K562 (cell line): ENCODE results near the gene PDCD1. TPM values are rescaled to one million over a fixed set of nuclear protein-coding genes. Genes with fewer than 3 reads are reported as not detected.

ENCODE experiments used
- ATAC-seq: fragments of 200-7000 bp; cut with Tn5 transposase; 3 replicates; pipeline ENCODE4 v1.9.1; 2020; ENCODE audit warnings: moderate library complexity
- BruUV-seq: library from RNA; stranded (reverse); fragments of 400-500 nt; replicated peaks from 2 replicates; lab custom pipeline; 2021; lab: Mats Ljungman, UMichigan
- CTCF ChIA-PET: fragments of 300-600 bp; formaldehyde crosslinking; extraction: SDS; loops from one replicate; lab custom pipeline; 2021; ENCODE audit warnings: low intra/inter-chr PET ratio; lab: Yijun Ruan, JAX
- POLR2A ChIA-PET: fragments of 300-600, 350-650 bp; sonication (Branson Sonifier 250); formaldehyde crosslinking; extraction: SDS; loops from one replicate; lab custom pipeline; 2021; ENCODE audit warnings: antibody characterized with exemption, inconsistent platforms; lab: Yijun Ruan, JAX
- DNase-seq, 4 experiments: peaks; one replicate each; pipeline versions ENCODE4 v3.0.0 to v3.0.0-alpha.2; 2011 to 2018; ENCODE audit warnings: low spot score in 3 of 4, mixed read lengths in 3 of 4; ENCODE audit errors: extremely low read depth in 1 of 4
- FAIRE-seq: peaks from 2 replicates; lab custom pipeline; 2011; peaks lifted over from hg19 to GRCh38; lab: Jason Lieb, UNC
- H2AFZ ChIP-seq: 2 replicates; pipeline ENCODE4 v1.6.0; 2011; ENCODE audit warnings: low read depth, low read length, control low read depth, inconsistent platforms
- H3K27ac ChIP-seq: fragments of 200-600 bp; 3 replicates; pipeline ENCODE4 v1.8.0; 2011; ENCODE audit warnings: low read depth, mild to moderate bottlenecking, control low read depth, inconsistent platforms, low read length, moderate library complexity, mixed read lengths; ENCODE audit errors: extremely low read depth
- H3K27me3 ChIP-seq, 2 experiments: fragments of 300-600 bp in 1 of 2; 2 replicates in 1 of 2; 3 replicates in 1 of 2; pipeline versions ENCODE4 v1.6.0 to v1.8.0; 2011; ENCODE audit warnings: inconsistent platforms in 2 of 2, low read length in 2 of 2, mild to moderate bottlenecking in 1 of 2, mixed read lengths in 1 of 2, moderate library complexity in 1 of 2; ENCODE audit not compliant: control insufficient read depth in 2 of 2, insufficient read depth in 2 of 2
- H3K36me3 ChIP-seq: fragments of 300-600 bp; 3 replicates; pipeline ENCODE4 v1.8.0; 2011; ENCODE audit warnings: mild to moderate bottlenecking, low read length, inconsistent platforms; ENCODE audit not compliant: control insufficient read depth, insufficient read depth
- H3K4me1 ChIP-seq, 2 experiments: fragments of 200-600 bp in 1 of 2; replicated peaks in 1 of 2; 2 replicates in 1 of 2; 3 replicates in 1 of 2; pipeline versions ENCODE4 v1.5.1 to v1.8.0; 2011; ENCODE audit warnings: inconsistent platforms in 2 of 2, low read length in 2 of 2, mild to moderate bottlenecking in 1 of 2, mixed read lengths in 1 of 2, moderate library complexity in 1 of 2; ENCODE audit not compliant: control insufficient read depth in 2 of 2, insufficient read depth in 2 of 2
- H3K4me2 ChIP-seq: 2 replicates; pipeline ENCODE4 v1.6.1; 2011; ENCODE audit warnings: low read length, control low read depth, inconsistent platforms, mixed read lengths; ENCODE audit not compliant: insufficient read depth
- H3K4me3 ChIP-seq: fragments of 200-600 bp; sonication (generic), shearing (Covaris generic); 2 replicates; pipeline ENCODE4 v1.5.1; 2016; ENCODE audit warnings: control low read depth, inconsistent platforms
- H3K79me2 ChIP-seq: fragments of 200-600 bp; 3 replicates; pipeline ENCODE4 v1.8.0; 2011; ENCODE audit warnings: low read length, inconsistent platforms; ENCODE audit not compliant: control insufficient read depth, insufficient read depth
- H3K9ac ChIP-seq, 2 experiments: 2 replicates each; pipeline versions ENCODE4 v1.6.0 to v1.6.1; 2011; ENCODE audit warnings: low read depth in 2 of 2, low read length in 2 of 2, control low read depth in 1 of 2, inconsistent platforms in 1 of 2, mild to moderate bottlenecking in 1 of 2, mixed read lengths in 1 of 2; ENCODE audit not compliant: insufficient read depth in 1 of 2
- H3K9me1 ChIP-seq: one replicate; pipeline ENCODE4 v1.6.0; 2011; ENCODE audit warnings: inconsistent platforms, mild to moderate bottlenecking, low read length, moderate library complexity; ENCODE audit not compliant: control insufficient read depth, insufficient read depth
- H3K9me3 ChIP-seq: replicated peaks from 2 replicates; pipeline ENCODE4 v1.5.1; 2011; ENCODE audit warnings: low read depth, low read length, inconsistent platforms; ENCODE audit not compliant: control insufficient read depth, insufficient read depth
- H4K20me1 ChIP-seq: replicated peaks from 2 replicates; pipeline ENCODE4 v1.6.1; 2011; ENCODE audit warnings: low read length, inconsistent platforms, mixed read lengths; ENCODE audit not compliant: control insufficient read depth, insufficient read depth
- CEBPB ChIP-seq: fragments of 450-650 bp; IDR thresholded peaks from 2 replicates; pipeline ENCODE4 v1.6.1; 2016; ENCODE audit warnings: missing genetic modification characterization, missing compliant biosample characterization
- CREM ChIP-seq: IDR thresholded peaks from 2 replicates; pipeline ENCODE4 v1.6.1; 2014; ENCODE audit warnings: antibody characterized with exemption, low read depth
- HNRNPLL ChIP-seq: fragments of 200-400 bp; formaldehyde crosslinking; IDR thresholded peaks from 2 replicates; pipeline ENCODE4 v1.6.1; 2017; ENCODE audit warnings: low read length, low read depth, mild to moderate bottlenecking; ENCODE audit not compliant: poor library complexity, severe bottlenecking
- KDM2B ChIP-seq: fragments of 250-450 bp; sonication (Bioruptor Pico); IDR thresholded peaks from 2 replicates; pipeline ENCODE4 v1.8.0; 2021; ENCODE audit warnings: mild to moderate bottlenecking, moderate library complexity
- MCM7 ChIP-seq, 2 experiments: fragments of 450-650 bp; IDR thresholded peaks; 2 replicates each; pipeline ENCODE4 v1.6.1; 2016 to 2018
- NR2C1 ChIP-seq, 2 experiments: fragments of 450-650 bp; IDR thresholded peaks; 2 replicates each; pipeline ENCODE4 v1.6.1; 2017; ENCODE audit warnings: mild to moderate bottlenecking in 2 of 2, antibody characterized with exemption in 1 of 2, inconsistent platforms in 1 of 2, missing compliant biosample characterization in 1 of 2, missing genetic modification characterization in 1 of 2
- POLR2G ChIP-seq: fragments of 200-400 bp; formaldehyde crosslinking; IDR thresholded peaks from 2 replicates; pipeline ENCODE4 v1.6.1; 2017; ENCODE audit warnings: low read depth, mild to moderate bottlenecking, antibody characterized with exemption, low read length, moderate library complexity
- SLC30A9 ChIP-seq: fragments of 250-450 bp; sonication (Bioruptor Pico); IDR thresholded peaks from 2 replicates; pipeline ENCODE4 v1.8.0; 2022; ENCODE audit warnings: mild to moderate bottlenecking, moderate library complexity
- THAP12 ChIP-seq: fragments of 250-450 bp; sonication (Bioruptor Pico); IDR thresholded peaks from 2 replicates; pipeline ENCODE4 v1.9.0; 2021; ENCODE audit warnings: mild to moderate bottlenecking, inconsistent platforms
- ZNF253 ChIP-seq: fragments of 250-450 bp; sonication (Bioruptor Pico); conservative IDR thresholded peaks from 2 replicates; pipeline ENCODE4 v1.6.1; 2021; ENCODE audit warnings: mild to moderate bottlenecking
- WGBS: fragments of 100-300 bp; shearing (Covaris generic); methylation state at CpG from one replicate; pipeline ENCODE4 v1.1.6; 2016; ENCODE audit warnings: low coverage, mixed read lengths; ENCODE audit not compliant: insufficient coverage; ENCODE audit errors: missing lambda C conversion rate; 5-methylcytosine and 5-hydroxymethylcytosine counted together
- in situ Hi-C: fragments of 300-500 bp; cut with MboI; formaldehyde crosslinking; loops from 4 replicates; pipeline ENCODE4 v1.15.0; 2018; ENCODE audit warnings: inconsistent platforms, mixed read lengths
- intact Hi-C: fragments of 100-400 bp; cut with micrococcal nuclease; formaldehyde crosslinking; loops from 2 replicates; pipeline ENCODE4 v1.14.2; 2022
- polyA plus RNA-seq, 8 experiments: library from polyadenylated mRNA; depleted of rRNA in 4 of 8; stranded (reverse) in 5 of 8; unstranded in 3 of 8; fragments of >200 nt; fragmentation: Nextera tagmentation in 2 of 8; fragmentation: Illumina TruSeq in 1 of 8; extraction: Ambion mirVana in 2 of 8; extraction: Trizol in 1 of 8; gene quantifications; 2 replicates each; pipeline versions ENCODE4 v1.2.1 to v1.2.3, GENCODE V29; 2011 to 2014; ENCODE audit warnings: inconsistent platforms in 1 of 8, missing spikeins in 1 of 8
- total RNA-seq, 7 experiments: library from RNA; depleted of rRNA in 6 of 7; stranded (reverse); fragments of >200 nt in 6 of 7; fragmentation: Illumina TruSeq in 2 of 7; extraction: Trizol in 2 of 7; gene quantifications; 2 replicates each; pipeline versions ENCODE4 v1.2.1 to v1.2.3, GENCODE V29; 2011 to 2021; ENCODE audit warnings: low replicate concordance in 1 of 7

The PDCD1 gene
- total and polyA plus RNA-seq, 9 of the 15 experiments (the other 6 are each of a cell fraction or from before 2014, with no cell fraction given): 0.15 to 2.5 (median 1.0) TPM; not detected in 2

GRCh38 chr2:241894681-241895426 lies 36.2 kb upstream of the PDCD1 start:
- Histone ChIP-seq H3K27me3 (no peaks in the 10 kb centered on the region; a peak in 1 of 5 replicates), H3K9me1 (peaks cover 4% of the 10 kb centered on the region), H3K4me3 (no peak overlapping the region), H3K79me2 (no peaks in the 10 kb centered on the region), H3K4me1 (peaks cover 14 to 55% of the 10 kb centered on the region in 2 experiments), H3K9ac (no peak overlapping the region), H3K27ac (no peak overlapping the region), H3K36me3 (no peaks in the 10 kb centered on the region), H2AFZ (no peak overlapping the region), H3K9me3 (no peaks in the 10 kb centered on the region), H3K4me2 (no peak overlapping the region), H4K20me1 (no peaks in the 10 kb centered on the region; the same call in 1 of the 2 replicates)
- intact Hi-C loops (no loop called here), in situ Hi-C loops (no loop called here)
- ATAC-seq (no peak), FAIRE-seq (no peak), DNase-seq (no peak)
- POLR2A ChIA-PET: no interaction called here
- WGBS: 91% methylated on average over 17 of the region's 28 CpGs
- no TSS peak for BruUV-seq
- TF ChIP-seq NR2C1 (IDR thresholded peaks at IDR 0.05) (no peak), NR2C1 (tag; IDR thresholded peaks at IDR 0.05) (no peak), POLR2G (0 out of 2 replicates have a peak, but pooled peaks have one; percentile 11)
- CTCF ChIA-PET: no interaction called here

GRCh38 chr2:241894056-241894641 lies 35.5 kb upstream of the PDCD1 start:
- H3K79me2 ChIP-seq: no peaks in the 10 kb centered on the region
- no peak overlapping the region; a peak in 1 of 4 replicates for H3K9ac ChIP-seq
- peaks cover 4% of the 10 kb centered on the region for H3K9me1 ChIP-seq
- no peak for FAIRE-seq
- ATAC-seq: no peak
- in situ Hi-C loops (no loop called here), intact Hi-C loops (no loop called here)
- no peaks in the 10 kb centered on the region for H3K9me3 ChIP-seq
- no peaks in the 10 kb centered on the region; the same call in 1 of the 2 replicates for H4K20me1 ChIP-seq
- H2AFZ ChIP-seq: no peak overlapping the region
- H3K27ac ChIP-seq: no peak overlapping the region
- BruUV-seq: no TSS peak
- H3K27me3 ChIP-seq: no peaks in the 10 kb centered on the region; a peak in 1 of 5 replicates
- no peak overlapping the region for H3K4me2 ChIP-seq
- ChIA-PET POLR2A (no interaction called here), CTCF (no interaction called here)
- no peak overlapping the region for H3K4me3 ChIP-seq
- 78% methylated on average over 17 of the region's 23 CpGs for WGBS
- no peak for DNase-seq
- peaks cover 14 to 49% of the 10 kb centered on the region in 2 experiments for H3K4me1 ChIP-seq
- H3K36me3 ChIP-seq: no peaks in the 10 kb centered on the region
- TF ChIP-seq THAP12 (CRISPR knock-in tag) (no peak), HNRNPLL (no peak), MCM7 (IDR thresholded peaks at IDR 0.05) (no peak), ZNF253 (no peak), CEBPB (tag) (no peak), CREM (no peak), SLC30A9 (no peak), KDM2B (no peak)
